Testis (tissue), 2 donors: ENCODE measurements around the gene HHATL.

Source experiments
- CTCF ChIP-seq, 3 experiments: fragments of 450-650 bp in 2 of 3; fragments of 200-600 bp in 1 of 3; sonication (generic) in 1 of 3; IDR thresholded peaks; one replicate each; pipeline ENCODE4 v1.5.1; 2016 to 2019; ENCODE audit warnings: antibody characterized with exemption in 3 of 3, mild to moderate bottlenecking in 2 of 3, moderate library complexity in 1 of 3
- POLR2A ChIP-seq: fragments of 450-650 bp; IDR thresholded peaks from one replicate; pipeline ENCODE4 v1.6.1; 2017; ENCODE audit warnings: antibody characterized with exemption, mild to moderate bottlenecking, moderate library complexity

- no peak for TF ChIP-seq CTCF (IDR thresholded peaks at IDR 0.05)
- TF ChIP-seq POLR2A, result no peak
These were observed 22.9 kb upstream of the HHATL start for GRCh38 chr3:42725454-42725853.
